ENCODE data around the gene KCNJ5.

DNA sequence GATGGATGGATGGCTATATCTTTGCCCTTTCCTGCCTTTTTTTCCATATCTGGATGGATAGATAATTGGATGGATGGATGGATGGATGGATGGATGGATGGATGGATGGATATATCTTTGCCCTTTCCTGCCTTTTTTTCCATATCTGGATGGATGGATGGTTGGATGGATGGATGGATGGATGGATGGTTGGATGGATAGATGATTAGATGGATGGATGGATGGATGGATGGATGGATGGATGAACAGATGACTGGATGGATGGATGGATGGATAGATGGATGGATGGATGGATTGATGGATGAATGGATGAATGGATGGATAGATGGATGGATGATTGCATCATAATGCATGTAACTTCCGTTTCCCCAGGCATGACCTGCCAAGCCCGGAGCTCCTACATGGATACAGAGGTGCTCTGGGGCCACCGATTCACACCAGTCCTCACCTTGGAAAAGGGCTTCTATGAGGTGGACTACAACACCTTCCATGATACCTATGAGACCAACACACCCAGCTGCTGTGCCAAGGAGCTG, 24.9 kb downstream of the KCNJ5 start:
- TF ChIP-seq, protein P1, sequence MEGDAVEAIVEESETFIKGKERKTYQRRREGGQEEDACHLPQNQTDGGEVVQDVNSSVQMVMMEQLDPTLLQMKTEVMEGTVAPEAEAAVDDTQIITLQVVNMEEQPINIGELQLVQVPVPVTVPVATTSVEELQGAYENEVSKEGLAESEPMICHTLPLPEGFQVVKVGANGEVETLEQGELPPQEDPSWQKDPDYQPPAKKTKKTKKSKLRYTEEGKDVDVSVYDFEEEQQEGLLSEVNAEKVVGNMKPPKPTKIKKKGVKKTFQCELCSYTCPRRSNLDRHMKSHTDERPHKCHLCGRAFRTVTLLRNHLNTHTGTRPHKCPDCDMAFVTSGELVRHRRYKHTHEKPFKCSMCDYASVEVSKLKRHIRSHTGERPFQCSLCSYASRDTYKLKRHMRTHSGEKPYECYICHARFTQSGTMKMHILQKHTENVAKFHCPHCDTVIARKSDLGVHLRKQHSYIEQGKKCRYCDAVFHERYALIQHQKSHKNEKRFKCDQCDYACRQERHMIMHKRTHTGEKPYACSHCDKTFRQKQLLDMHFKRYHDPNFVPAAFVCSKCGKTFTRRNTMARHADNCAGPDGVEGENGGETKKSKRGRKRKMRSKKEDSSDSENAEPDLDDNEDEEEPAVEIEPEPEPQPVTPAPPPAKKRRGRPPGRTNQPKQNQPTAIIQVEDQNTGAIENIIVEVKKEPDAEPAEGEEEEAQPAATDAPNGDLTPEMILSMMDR (IDR thresholded peaks at IDR 0.05; ENCODE audit: insufficient read depth, low read length, poor library complexity, severe bottlenecking) = no peak
- TF ChIP-seq EZH2phosphoT487 (conservative IDR thresholded peaks at IDR 0.05; ENCODE audit: low read length) = no peak
